Measurements from ENCODE around the gene C12orf76. TPM values are rescaled to one million over a fixed set of nuclear protein-coding genes. Genes with fewer than 3 reads are reported as not detected.

C12orf76 gene
- total and polyA plus RNA-seq, 2 experiments from 2014 or later: 18.5 to 24.6 TPM

GRCh38 chr12:110047297-110047940 lies 903 bp downstream of the C12orf76 start:
- H3K36me3 ChIP-seq (replicated peaks; ENCODE audit: insufficient read depth, low read depth): no peaks in the 10 kb centered on the region
- no peaks in the 10 kb centered on the region for H3K9me2 ChIP-seq (replicated peaks; ENCODE audit: insufficient read depth)
- no peaks in the 10 kb centered on the region for H3K27me3 ChIP-seq
- no peaks in the 10 kb centered on the region for H3K9me3 ChIP-seq (ENCODE audit: low read depth)
- H3K79me2 ChIP-seq: peaks cover 45% of the 10 kb centered on the region
- peak overlapping the region; percentile 19 for H3K4me3 ChIP-seq
- no peaks in the 10 kb centered on the region for H4K20me1 ChIP-seq (ENCODE audit: insufficient read depth, poor library complexity, severe bottlenecking)
- peak overlapping the region; percentile 79 for H3K4me2 ChIP-seq
- 89% methylated on average over 14 of the region's 14 CpGs for WGBS (ENCODE audit: low lambda C conversion rate, missing lambda C conversion rate)
- H3K27ac ChIP-seq: peak overlapping the region; percentile 78
- H3K4me1 ChIP-seq (ENCODE audit: insufficient read depth): peaks cover 8% of the 10 kb centered on the region
- no peak for TF ChIP-seq EZH2 (IDR thresholded peaks at IDR 0.05; ENCODE audit: borderline replicate concordance)
- H2AFZ ChIP-seq: peak overlapping the region; percentile 66
- DNase-seq (ENCODE audit: low spot score): no peak

- H3K4me2 ChIP-seq: peak overlapping the region; percentile 79
- H2AFZ ChIP-seq: no peak overlapping the region
- no peaks in the 10 kb centered on the region for H3K27me3 ChIP-seq
- no peaks in the 10 kb centered on the region for H4K20me1 ChIP-seq (ENCODE audit: insufficient read depth, poor library complexity, severe bottlenecking)
- no peak for TF ChIP-seq CTCF (IDR thresholded peaks at IDR 0.05; ENCODE audit: poor library complexity)
- no peak for TF ChIP-seq EZH2 (IDR thresholded peaks at IDR 0.05; ENCODE audit: borderline replicate concordance)
- TF ChIP-seq EZH2phosphoT487 (IDR thresholded peaks at IDR 0.05; ENCODE audit: low read depth, severe bottlenecking, unreplicated experiment): no peak
- no peaks in the 10 kb centered on the region for H3K36me3 ChIP-seq (replicated peaks; ENCODE audit: insufficient read depth, low read depth)
- DNase-seq (ENCODE audit: low spot score): peak; percentile 36
- no peaks in the 10 kb centered on the region for H3K9me3 ChIP-seq (ENCODE audit: low read depth)
- peak overlapping the region; percentile 19 for H3K4me3 ChIP-seq
- peaks cover 8% of the 10 kb centered on the region for H3K4me1 ChIP-seq (ENCODE audit: insufficient read depth)
- no peaks in the 10 kb centered on the region for H3K9me2 ChIP-seq (replicated peaks; ENCODE audit: insufficient read depth)
- WGBS (ENCODE audit: low lambda C conversion rate, missing lambda C conversion rate): 86% methylated on average over 8 of the region's 8 CpGs
- H3K27ac ChIP-seq: peak overlapping the region; percentile 78
- peaks cover 51% of the 10 kb centered on the region for H3K79me2 ChIP-seq
Observed at GRCh38 chr12:110046451-110047187, 1.7 kb downstream of the C12orf76 start.

- no peaks in the 10 kb centered on the region for H4K20me1 ChIP-seq (ENCODE audit: insufficient read depth, poor library complexity, severe bottlenecking)
- no peak overlapping the region for H3K4me2 ChIP-seq
- WGBS (ENCODE audit: low lambda C conversion rate, missing lambda C conversion rate): 98% methylated on average over 3 of the region's 3 CpGs
- H3K27ac ChIP-seq: no peak overlapping the region
- H3K9me3 ChIP-seq (ENCODE audit: low read depth): no peaks in the 10 kb centered on the region
- peaks cover 27% of the 10 kb centered on the region for H3K4me1 ChIP-seq (ENCODE audit: insufficient read depth)
- H3K79me2 ChIP-seq: peaks cover 49% of the 10 kb centered on the region
- H3K36me3 ChIP-seq (replicated peaks; ENCODE audit: insufficient read depth, low read depth): no peaks in the 10 kb centered on the region
- H3K4me3 ChIP-seq: no peak overlapping the region
- H2AFZ ChIP-seq: no peak overlapping the region
- H3K27me3 ChIP-seq: no peaks in the 10 kb centered on the region
- no peak for DNase-seq (ENCODE audit: low spot score)
- H3K9me2 ChIP-seq (replicated peaks; ENCODE audit: insufficient read depth): no peaks in the 10 kb centered on the region
- TF ChIP-seq EZH2phosphoT487 (IDR thresholded peaks at IDR 0.05; ENCODE audit: low read depth, severe bottlenecking, unreplicated experiment) (no peak), EZH2 (IDR thresholded peaks at IDR 0.05; ENCODE audit: borderline replicate concordance) (no peak), CTCF (IDR thresholded peaks at IDR 0.05; ENCODE audit: poor library complexity) (no peak)
Observed at GRCh38 chr12:110042264-110042663, 6.1 kb downstream of the C12orf76 start.

Measured in hepatocyte (in vitro differentiated cells).